Mammary epithelial cell (primary cell): ENCODE data around the gene PRPF39.

Experiments
- EZH2 ChIP-seq: IDR thresholded peaks from 2 replicates; pipeline ENCODE4 v1.6.1; 2012; ENCODE audit warnings: low read length, inconsistent platforms, borderline replicate concordance
- TF ChIP-seq, protein P1 (sequence below), 2 donors: IDR thresholded peaks in 1 of 2; conservative IDR thresholded peaks in 1 of 2; 2 replicates each; pipeline ENCODE4 v1.5.1; 2011 to 2012; ENCODE audit warnings: inconsistent platforms in 2 of 2, low read length in 2 of 2, mild to moderate bottlenecking in 2 of 2, control low read depth in 1 of 2, low read depth in 1 of 2; ENCODE audit not compliant: insufficient read depth in 1 of 2; ENCODE audit errors: extremely low read depth in 1 of 2

GRCh38 chr14:45095143-45095542 lies 11.2 kb downstream of the PRPF39 start:
- TF ChIP-seq, protein P1, sequence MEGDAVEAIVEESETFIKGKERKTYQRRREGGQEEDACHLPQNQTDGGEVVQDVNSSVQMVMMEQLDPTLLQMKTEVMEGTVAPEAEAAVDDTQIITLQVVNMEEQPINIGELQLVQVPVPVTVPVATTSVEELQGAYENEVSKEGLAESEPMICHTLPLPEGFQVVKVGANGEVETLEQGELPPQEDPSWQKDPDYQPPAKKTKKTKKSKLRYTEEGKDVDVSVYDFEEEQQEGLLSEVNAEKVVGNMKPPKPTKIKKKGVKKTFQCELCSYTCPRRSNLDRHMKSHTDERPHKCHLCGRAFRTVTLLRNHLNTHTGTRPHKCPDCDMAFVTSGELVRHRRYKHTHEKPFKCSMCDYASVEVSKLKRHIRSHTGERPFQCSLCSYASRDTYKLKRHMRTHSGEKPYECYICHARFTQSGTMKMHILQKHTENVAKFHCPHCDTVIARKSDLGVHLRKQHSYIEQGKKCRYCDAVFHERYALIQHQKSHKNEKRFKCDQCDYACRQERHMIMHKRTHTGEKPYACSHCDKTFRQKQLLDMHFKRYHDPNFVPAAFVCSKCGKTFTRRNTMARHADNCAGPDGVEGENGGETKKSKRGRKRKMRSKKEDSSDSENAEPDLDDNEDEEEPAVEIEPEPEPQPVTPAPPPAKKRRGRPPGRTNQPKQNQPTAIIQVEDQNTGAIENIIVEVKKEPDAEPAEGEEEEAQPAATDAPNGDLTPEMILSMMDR (conservative IDR thresholded peaks at IDR 0.05 in 1 of 2, IDR thresholded peaks at IDR 0.05 in 1 of 2; ENCODE audit: extremely low read depth in 1 of 2, insufficient read depth in 1 of 2, low read depth in 1 of 2, low read length in 2 of 2), result no peak
- TF ChIP-seq EZH2, result no peak
